Measurements from ENCODE around the gene CPXM2. TPM values are rescaled to one million over a fixed set of nuclear protein-coding genes. Genes with fewer than 3 reads are reported as not detected.

The CPXM2 gene
- total and polyA plus RNA-seq, 9 of the 15 experiments (the other 6 are each of a cell fraction or from before 2014, with no cell fraction given): not detected

GRCh38 chr10:123795846-123796590 lies 95.6 kb downstream of the CPXM2 start:
- intact Hi-C loops (cut with micrococcal nuclease): no loop called here
- FAIRE-seq (no peak), ATAC-seq (no peak)

More at GRCh38 chr10:123795846-123796590, 95.6 kb downstream of the CPXM2 start:
- no peaks in the 10 kb centered on the region for H3K36me3 ChIP-seq (ENCODE audit: control insufficient read depth, insufficient read depth, low read length)
- H3K4me1 ChIP-seq (replicated peaks in 1 of 2; ENCODE audit: control insufficient read depth in 2 of 2, insufficient read depth in 2 of 2, low read length in 2 of 2): peaks cover 0 to 3% of the 10 kb centered on the region in 2 experiments; a peak in 2 of 5 replicates
- in situ Hi-C loops (cut with MboI): no loop called here
- H3K27ac ChIP-seq (ENCODE audit: extremely low read depth, low read depth, low read length): no peak overlapping the region
- H3K9ac ChIP-seq (ENCODE audit: insufficient read depth in 1 of 2, low read depth in 2 of 2, low read length in 2 of 2): no peak overlapping the region
- POLR2A ChIA-PET: interaction anchor here (0.6 kb wide), 1 partner anchor 464 kb away, joined by 4 read pairs; no protein-coding TSS in a partner anchor
- H3K4me2 ChIP-seq (ENCODE audit: insufficient read depth, low read length): no peak overlapping the region
- H3K9me3 ChIP-seq (replicated peaks; ENCODE audit: control insufficient read depth, insufficient read depth, low read depth, low read length): no peaks in the 10 kb centered on the region
- peaks cover 0 to 6% of the 10 kb centered on the region in 2 experiments; a peak in 1 of 5 replicates for H3K27me3 ChIP-seq (ENCODE audit: control insufficient read depth in 2 of 2, insufficient read depth in 2 of 2, low read length in 2 of 2)
- TF ChIP-seq, protein P1, sequence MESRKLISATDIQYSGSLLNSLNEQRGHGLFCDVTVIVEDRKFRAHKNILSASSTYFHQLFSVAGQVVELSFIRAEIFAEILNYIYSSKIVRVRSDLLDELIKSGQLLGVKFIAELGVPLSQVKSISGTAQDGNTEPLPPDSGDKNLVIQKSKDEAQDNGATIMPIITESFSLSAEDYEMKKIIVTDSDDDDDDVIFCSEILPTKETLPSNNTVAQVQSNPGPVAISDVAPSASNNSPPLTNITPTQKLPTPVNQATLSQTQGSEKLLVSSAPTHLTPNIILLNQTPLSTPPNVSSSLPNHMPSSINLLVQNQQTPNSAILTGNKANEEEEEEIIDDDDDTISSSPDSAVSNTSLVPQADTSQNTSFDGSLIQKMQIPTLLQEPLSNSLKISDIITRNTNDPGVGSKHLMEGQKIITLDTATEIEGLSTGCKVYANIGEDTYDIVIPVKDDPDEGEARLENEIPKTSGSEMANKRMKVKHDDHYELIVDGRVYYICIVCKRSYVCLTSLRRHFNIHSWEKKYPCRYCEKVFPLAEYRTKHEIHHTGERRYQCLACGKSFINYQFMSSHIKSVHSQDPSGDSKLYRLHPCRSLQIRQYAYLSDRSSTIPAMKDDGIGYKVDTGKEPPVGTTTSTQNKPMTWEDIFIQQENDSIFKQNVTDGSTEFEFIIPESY (CRISPR knock-in tag; IDR thresholded peaks at IDR 0.05): no peak
- TF ChIP-seq ZNF507 (tag; conservative IDR thresholded peaks at IDR 0.05) (no peak), MYBL2 (IDR thresholded peaks at IDR 0.05; ENCODE audit: low read depth) (no peak), MYBL2 (CRISPR knock-in tag; IDR thresholded peaks at IDR 0.05; ENCODE audit: borderline replicate concordance) (no peak), ARHGAP35 (IDR thresholded peaks at IDR 0.05; ENCODE audit: partially characterized antibody) (no peak), KLF1 (tag; IDR thresholded peaks at IDR 0.05) (no peak), TCF7L2 (IDR thresholded peaks at IDR 0.05; ENCODE audit: low read depth, low read length) (no peak)
- CTCF ChIA-PET (ENCODE audit: low intra/inter-chr PET ratio): no interaction called here
- H3K79me2 ChIP-seq (ENCODE audit: control insufficient read depth, insufficient read depth, low read length): no peaks in the 10 kb centered on the region
- no peaks in the 10 kb centered on the region for H3K9me1 ChIP-seq (ENCODE audit: control insufficient read depth, insufficient read depth, low read length)
- 6% methylated on average over 10 of the region's 11 CpGs for WGBS (ENCODE audit: insufficient coverage, low coverage, missing lambda C conversion rate)
- no peak overlapping the region for H3K4me3 ChIP-seq
- no peak overlapping the region for H2AFZ ChIP-seq (ENCODE audit: low read depth, low read length)
- DNase-seq (ENCODE audit: extremely low read depth in 1 of 4, low spot score in 3 of 4): no peak
- no peaks in the 10 kb centered on the region for H4K20me1 ChIP-seq (replicated peaks; ENCODE audit: control insufficient read depth, insufficient read depth, low read length)
- no TSS peak for BruUV-seq (replicated peaks)

Measured in K562 (cell line).